HL-60/S4 treated with retinoic acid at 250 ng/mL for 4 days and 3 days (cell line): ENCODE measurements around the gene CLCN4.

ENCODE experiments used
- in situ Hi-C: fragments of 300-500 bp; cut with MboI; formaldehyde crosslinking; loops from 2 replicates; pipeline ENCODE4 v1.7.0; 2022; ENCODE audit warnings: low sequenced_read_pairs

The CLCN4 gene

DNA sequence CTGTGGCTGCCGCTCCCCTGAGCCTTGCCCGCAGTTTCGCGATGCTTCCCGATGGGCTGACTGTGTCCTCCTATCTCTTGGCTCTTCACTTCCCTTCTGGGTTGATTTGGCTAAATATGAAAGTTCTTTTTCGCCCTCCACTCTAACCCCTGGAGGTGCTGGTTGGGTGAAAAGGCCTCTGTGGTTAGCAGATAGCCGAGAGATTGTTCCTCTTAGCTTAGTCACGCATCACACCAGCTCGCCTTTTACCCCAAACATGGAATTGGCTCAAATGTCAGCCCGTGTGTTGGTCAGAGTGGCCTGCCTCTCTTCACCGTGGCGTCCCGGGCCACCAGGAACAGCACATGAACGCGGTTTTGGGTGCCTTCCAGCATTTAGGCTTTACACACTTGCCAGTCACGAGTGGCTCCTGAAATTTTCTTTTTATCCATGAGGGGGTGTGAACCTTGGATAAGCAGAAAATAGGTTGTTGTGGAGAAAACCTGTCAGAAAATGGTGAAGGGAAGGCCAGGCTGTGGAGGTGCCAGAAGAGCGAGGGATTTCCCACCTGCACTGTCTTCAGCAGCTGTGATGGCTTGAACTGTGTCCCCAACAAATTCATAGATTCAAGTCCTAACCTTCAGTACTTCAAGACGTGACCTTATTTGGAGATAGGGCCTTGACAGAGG lies 8.9 kb downstream of the CLCN4 start:
- in situ Hi-C loops: no loop called here

GRCh38 chrX:10166248-10166716 lies 9.5 kb downstream of the CLCN4 start:
- in situ Hi-C loops: no loop called here

DNA sequence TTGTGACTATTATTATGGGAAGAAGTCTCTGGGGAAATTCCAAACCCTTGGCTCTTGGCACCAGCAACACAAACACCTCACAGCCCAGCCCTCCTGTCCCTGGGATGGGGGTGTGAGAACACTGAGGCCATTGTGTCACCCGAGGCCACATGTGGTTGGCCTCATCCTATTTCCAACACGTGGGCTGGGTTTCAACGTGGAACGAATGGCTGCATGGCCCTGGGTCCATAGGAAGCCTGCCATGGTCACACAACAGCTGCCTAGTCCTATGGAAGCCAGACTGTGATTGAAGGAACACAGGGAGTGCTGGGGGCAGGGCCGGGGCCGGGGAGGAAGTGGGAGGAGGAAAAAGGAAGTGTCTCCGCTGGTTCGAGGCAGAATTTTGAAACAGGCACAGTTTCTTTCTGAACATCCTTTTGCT lies 10.0 kb downstream of the CLCN4 start:
- in situ Hi-C loops: no loop called here

DNA sequence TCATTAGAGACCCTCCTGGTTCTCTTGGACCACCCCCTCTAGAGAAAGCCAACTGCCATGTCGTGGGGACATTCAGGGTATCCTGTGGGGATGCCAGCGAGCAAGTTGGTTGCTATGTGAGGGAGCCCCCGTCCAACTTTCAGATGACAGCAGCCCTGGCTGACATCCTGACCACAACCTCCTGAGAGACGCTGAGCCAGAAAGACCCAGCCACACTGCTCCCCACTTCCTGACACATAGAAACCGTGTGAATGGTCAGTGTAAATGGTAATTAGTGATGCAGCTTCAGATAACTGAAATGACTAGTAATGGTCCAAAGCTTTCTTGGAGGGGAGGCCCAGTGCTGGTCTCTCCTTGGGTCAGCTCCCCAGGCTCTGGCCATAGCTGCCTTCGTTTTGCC lies 10.8 kb downstream of the CLCN4 start:
- in situ Hi-C loops: no loop called here

DNA sequence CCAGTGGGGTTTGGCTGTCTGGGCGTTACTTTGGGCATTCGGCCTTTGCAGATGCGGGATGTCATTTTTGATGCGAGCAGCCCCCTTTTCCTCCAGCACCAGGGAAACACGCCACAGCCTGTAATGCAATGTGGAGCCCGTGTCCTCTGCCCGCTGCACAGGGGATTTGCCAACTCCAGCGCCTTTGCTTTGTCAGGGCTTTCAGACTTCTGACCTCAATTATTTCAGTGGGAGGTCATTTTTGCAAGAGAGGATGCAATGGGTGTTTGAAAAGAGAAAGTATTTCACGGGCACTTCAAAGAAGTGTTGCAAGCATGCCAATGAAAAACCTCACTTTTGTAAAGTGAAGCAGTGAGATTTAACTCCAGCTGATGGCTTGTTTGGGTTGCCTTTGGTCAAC lies 11.5 kb downstream of the CLCN4 start:
- in situ Hi-C loops: no loop called here

DNA sequence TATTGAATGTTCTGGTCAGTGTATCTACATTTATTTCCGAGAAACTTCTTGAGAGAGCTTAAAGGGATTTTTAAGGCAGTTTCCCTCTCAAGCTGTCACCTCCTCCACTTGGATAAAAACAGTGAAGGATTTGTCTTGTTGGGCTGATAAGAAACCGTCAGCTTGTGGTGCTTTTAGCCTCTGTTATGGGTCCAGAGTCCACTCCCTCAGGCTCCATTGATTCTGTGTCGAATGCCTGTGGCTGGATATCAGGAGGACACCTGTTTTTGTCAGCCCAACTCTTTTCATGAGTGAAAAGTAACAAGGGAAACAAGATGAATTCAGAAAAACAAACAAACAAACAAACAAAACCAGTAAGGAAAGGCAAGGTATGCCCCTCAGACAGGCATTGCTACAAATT lies 12.4 kb downstream of the CLCN4 start:
- in situ Hi-C loops: no loop called here

GRCh38 chrX:10171249-10171648 lies 14.5 kb downstream of the CLCN4 start:
- in situ Hi-C loops: no loop called here

- in situ Hi-C loops: no loop called here
Measured at GRCh38 chrX:10172877-10173276, 16.1 kb downstream of the CLCN4 start.

- in situ Hi-C loops: no loop called here
Measured at GRCh38 chrX:10173331-10173900, 16.6 kb downstream of the CLCN4 start.

DNA sequence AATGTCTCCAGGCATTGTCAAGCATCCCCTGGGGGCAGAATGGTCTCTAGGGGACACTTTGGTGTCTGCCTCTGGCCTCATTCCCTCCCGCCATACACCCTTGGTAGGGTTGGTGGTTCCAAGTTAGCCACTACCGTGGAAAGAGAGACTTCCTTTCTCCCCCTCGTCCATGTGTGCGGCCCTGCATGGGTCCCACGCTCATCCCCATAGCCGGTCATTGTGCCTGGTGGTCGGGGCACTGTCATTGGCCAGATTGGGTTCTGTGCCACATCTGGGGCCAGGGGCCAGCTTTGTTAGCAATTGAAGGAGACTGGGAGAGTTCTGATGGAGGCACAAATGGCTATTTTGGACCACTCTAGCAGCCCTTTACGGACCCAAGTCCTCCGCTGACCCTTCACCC lies 17.3 kb downstream of the CLCN4 start:
- in situ Hi-C loops: no loop called here

DNA sequence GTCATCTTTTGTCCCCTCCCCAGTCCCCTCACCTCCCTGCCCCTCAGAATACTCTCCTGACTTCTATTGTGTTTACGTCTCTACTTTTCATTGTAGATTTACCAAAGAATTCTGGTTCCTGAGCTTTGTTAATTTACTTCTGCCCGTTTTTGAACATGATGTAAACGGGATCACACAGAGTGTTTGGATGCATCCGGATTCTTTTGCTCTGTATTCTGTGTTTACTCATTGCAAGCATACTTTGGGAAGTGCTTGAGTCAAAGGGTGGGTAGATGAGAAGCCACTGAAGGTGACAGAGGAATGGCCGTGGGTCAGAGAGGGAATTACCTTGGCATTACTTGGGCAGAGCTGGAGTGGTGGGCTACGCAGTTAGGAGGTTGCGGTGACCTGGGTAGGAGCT lies 18.0 kb downstream of the CLCN4 start:
- in situ Hi-C loops: loop anchor here (25.0 kb wide), 3 partner anchors 437 to 962 kb away; partner anchors contain the start of gene MID1

GRCh38 chrX:10175319-10175871 lies 18.6 kb downstream of the CLCN4 start:
- in situ Hi-C loops: loop anchor here (25.0 kb wide), 3 partner anchors 437 to 962 kb away; partner anchors contain the start of gene MID1

DNA sequence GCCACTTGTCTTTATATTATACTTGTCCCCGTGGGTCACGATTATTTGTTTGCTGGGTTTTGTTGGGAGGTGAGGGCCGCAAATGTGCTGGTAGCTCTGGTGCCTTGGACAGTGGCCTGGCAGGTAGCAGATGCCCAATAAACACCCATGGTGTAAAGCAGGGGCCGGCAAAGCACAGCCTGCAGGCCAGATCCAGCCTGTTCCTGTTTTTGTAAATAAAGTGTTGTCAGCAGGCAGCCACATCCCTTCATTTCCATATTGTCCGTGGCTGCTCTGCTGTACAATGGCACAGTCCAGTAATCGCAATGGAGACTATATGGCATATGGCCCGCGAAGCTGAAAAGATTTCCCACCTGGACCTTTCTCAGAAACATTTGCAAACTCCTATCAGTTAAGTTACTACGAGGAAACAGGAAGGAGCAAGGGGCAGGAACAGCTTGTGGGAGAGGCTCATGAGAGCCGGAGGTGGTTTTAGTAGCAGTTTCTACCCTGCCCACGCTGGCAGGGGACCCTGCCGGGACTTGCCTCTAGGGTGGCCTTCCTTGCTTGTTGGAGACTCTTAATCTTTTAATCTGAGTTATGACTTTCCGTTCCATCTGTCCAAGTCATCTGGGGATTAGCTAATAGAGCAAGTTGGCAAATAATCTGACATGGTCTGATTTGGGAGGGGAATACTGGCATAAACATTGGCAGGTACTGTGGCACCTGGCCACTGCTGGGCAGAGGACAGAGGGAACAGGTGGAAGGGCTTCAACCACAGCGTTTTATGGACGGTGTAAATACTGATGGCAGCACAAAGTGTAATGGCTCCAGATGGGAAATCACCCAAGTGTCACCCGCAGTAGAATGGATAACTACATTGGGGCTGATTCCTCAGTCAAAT lies 19.6 kb downstream of the CLCN4 start:
- in situ Hi-C loops: loop anchor here (25.0 kb wide), 3 partner anchors 436 to 961 kb away; partner anchors contain the start of gene MID1

DNA sequence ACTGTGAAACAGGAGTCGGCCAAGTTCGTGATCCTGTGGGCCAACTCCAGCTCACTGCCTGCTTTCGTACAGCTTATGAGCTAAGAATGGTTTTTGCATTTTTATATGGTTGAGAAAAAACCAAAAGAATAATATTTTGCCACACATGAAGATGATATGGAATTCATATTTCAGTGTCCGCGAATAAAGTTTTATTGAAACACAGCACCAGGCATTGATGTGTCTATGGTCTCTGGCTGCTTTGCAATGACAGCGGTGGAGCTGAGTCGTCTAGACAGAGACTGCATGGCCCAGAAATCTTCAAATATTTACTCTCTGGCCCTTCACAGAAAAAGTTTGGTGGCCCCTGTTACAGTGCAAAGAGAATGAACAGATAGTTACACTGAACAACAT lies 20.2 kb downstream of the CLCN4 start:
- in situ Hi-C loops: loop anchor here (25.0 kb wide), 3 partner anchors 435 to 960 kb away; partner anchors contain the start of gene MID1

DNA sequence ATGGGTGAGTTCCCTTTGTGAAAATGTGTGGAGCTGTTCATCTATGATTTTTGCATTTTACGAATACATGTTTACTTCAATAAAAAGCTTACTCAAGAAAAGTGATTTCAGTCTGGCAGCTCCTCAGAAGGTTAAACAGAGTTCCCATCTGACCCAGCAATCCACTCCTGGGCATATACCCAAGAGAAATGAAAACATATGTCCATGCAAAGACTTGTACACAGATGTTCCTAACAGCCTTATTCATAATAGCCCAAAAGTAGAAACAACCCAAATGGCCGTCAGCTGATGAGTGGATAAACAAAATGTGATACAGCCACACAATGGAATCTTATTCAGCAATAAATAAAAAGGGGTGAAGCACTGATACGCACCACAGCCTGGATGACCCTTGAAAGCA lies 20.8 kb downstream of the CLCN4 start:
- in situ Hi-C loops: loop anchor here (25.0 kb wide), 3 partner anchors 435 to 960 kb away; partner anchors contain the start of gene MID1

DNA sequence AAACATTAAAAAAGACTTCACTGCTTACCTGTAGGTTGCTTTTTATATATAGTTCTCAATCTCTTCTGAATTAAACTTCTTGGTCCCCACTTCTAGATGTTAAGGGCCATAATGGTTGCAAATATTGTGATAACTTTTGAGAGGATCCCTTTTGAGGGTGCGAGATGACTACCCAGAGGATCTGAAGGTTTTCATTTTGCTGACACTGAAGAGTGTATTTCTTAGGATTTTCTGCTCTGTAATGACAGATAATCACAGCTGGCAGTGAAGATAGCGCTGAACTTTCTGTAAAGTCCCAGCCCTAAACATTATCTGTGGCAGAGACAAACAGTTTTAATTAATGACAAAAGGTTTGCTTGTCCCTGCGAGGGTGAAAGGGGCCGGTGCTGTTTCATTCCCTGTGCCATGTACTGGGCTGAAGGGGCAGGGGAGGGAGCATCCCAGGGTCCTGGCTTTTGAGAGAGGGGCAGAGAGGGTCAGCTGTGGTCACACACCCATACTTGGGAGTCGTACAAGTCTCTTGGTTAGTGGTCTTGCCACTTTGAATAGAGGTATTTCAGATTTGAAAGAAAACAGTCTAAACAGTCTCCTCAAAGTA lies 22.2 kb downstream of the CLCN4 start:
- in situ Hi-C loops: loop anchor here (25.0 kb wide), 3 partner anchors 433 to 958 kb away; partner anchors contain the start of gene MID1

- in situ Hi-C loops: loop anchor here (25.0 kb wide), 3 partner anchors 429 to 954 kb away; partner anchors contain the start of gene MID1
Measured at GRCh38 chrX:10183760-10184159, 27.0 kb downstream of the CLCN4 start.

DNA sequence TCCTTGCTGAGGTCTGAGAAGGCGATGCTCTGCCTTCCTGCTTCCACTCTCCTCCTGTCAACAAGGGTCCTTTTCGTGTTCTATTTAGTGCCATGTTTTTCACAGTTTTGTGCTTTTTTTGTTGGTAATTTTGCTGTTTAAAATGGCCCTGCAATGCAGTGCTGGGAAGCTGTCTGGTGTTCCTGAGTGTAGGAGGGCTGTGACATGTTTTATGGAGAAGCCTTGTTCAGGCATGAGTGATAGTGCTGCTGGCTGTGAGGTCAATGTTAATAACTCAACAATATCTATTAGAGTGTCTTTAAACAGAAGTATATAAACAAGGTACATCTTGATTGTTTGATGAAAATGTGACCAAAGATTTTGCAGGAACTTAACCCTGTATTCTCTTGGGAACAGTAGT lies 27.6 kb downstream of the CLCN4 start:
- in situ Hi-C loops: loop anchor here (25.0 kb wide), 3 partner anchors 428 to 953 kb away; partner anchors contain the start of gene MID1

GRCh38 chrX:10186355-10186754 lies 29.6 kb downstream of the CLCN4 start:
- in situ Hi-C loops: loop anchor here (25.0 kb wide), 3 partner anchors 426 to 951 kb away; partner anchors contain the start of gene MID1

GRCh38 chrX:10187421-10187820 lies 30.6 kb downstream of the CLCN4 start:
- in situ Hi-C loops: loop anchor here (25.0 kb wide), 3 partner anchors 425 to 950 kb away; partner anchors contain the start of gene MID1
